HG03139 (cell line): Measurements from ENCODE around the gene DHRSX.
"Not testable (repeated sequence)": the region's sequence is repeated elsewhere in the genome, so short reads cannot be mapped to it uniquely, and the experiment has no call there.

Experiments used
- ATAC-seq: cut with Tn5 transposase; IDR thresholded peaks from one replicate; pipeline ENCODE4 v1.9.1; 2021; ENCODE audit not compliant: unreplicated experiment

DHRSX gene

GRCh38 chrX:2401590-2402360 lies 99.0 kb downstream of the DHRSX start:
- no peak for ATAC-seq

- no peak for ATAC-seq
Observed at GRCh38 chrX:2401201-2401589, 99.6 kb downstream of the DHRSX start.

- ATAC-seq: no peak
Observed at GRCh38 chrX:2398064-2398656, 102.6 kb downstream of the DHRSX start.

GRCh38 chrX:2397229-2398063 lies 103.3 kb downstream of the DHRSX start:
- no peak for ATAC-seq

GRCh38 chrX:2395261-2395992 lies 105.3 kb downstream of the DHRSX start:
- no peak for ATAC-seq

- ATAC-seq: no peak
Observed at GRCh38 chrX:2391869-2392606, 108.7 kb downstream of the DHRSX start.

- ATAC-seq: no peak
Observed at GRCh38 chrX:2390754-2391153, 110.0 kb downstream of the DHRSX start.

GRCh38 chrX:2389731-2390130 lies 111.0 kb downstream of the DHRSX start:
- not testable (repeated sequence) for ATAC-seq

- no peak for ATAC-seq
Observed at GRCh38 chrX:2389324-2389723, 111.5 kb downstream of the DHRSX start.

- no peak for ATAC-seq
Observed at GRCh38 chrX:2388669-2389068, 112.1 kb downstream of the DHRSX start.

- ATAC-seq: no peak
Observed at GRCh38 chrX:2387614-2388239, 113.0 kb downstream of the DHRSX start.

GRCh38 chrX:2385224-2385623 lies 115.6 kb downstream of the DHRSX start:
- ATAC-seq: no peak

GRCh38 chrX:2384486-2384885 lies 116.3 kb downstream of the DHRSX start:
- no peak for ATAC-seq

- no peak for ATAC-seq
Observed at GRCh38 chrX:2383735-2384134, 117.0 kb downstream of the DHRSX start.

- ATAC-seq: no peak
Observed at GRCh38 chrX:2383144-2383543, 117.6 kb downstream of the DHRSX start.

- ATAC-seq: not testable (repeated sequence)
Observed at GRCh38 chrX:2382433-2383048, 118.2 kb downstream of the DHRSX start.

GRCh38 chrX:2376166-2376565 lies 124.6 kb downstream of the DHRSX start:
- no peak for ATAC-seq

GRCh38 chrX:2374086-2374485 lies 126.7 kb downstream of the DHRSX start:
- ATAC-seq: no peak

- no peak for ATAC-seq
Observed at GRCh38 chrX:2373615-2374014, 127.2 kb downstream of the DHRSX start.
